WTC11 (cell line): ENCODE results near the gene EPB41L4B.

Experiments used
- ARID4B ChIP-seq: sonication (generic); formaldehyde crosslinking; IDR thresholded peaks from 2 replicates; pipeline ENCODE4 v1.8.0; 2023; ENCODE audit warnings: missing genetic modification reagents, mild to moderate bottlenecking, borderline replicate concordance
- ATF2 ChIP-seq: sonication (generic); formaldehyde crosslinking; IDR thresholded peaks from 2 replicates; pipeline ENCODE4 v1.8.1; 2022; ENCODE audit warnings: low read depth, missing genetic modification reagents, borderline replicate concordance
- CTCF ChIP-seq: fragments of 200-600 bp; IDR thresholded peaks from 2 replicates; pipeline ENCODE4 v1.8.0; 2022; ENCODE audit warnings: antibody characterized with exemption
- E2F4 ChIP-seq: sonication (generic); formaldehyde crosslinking; IDR thresholded peaks from 2 replicates; pipeline ENCODE4 v1.8.1; 2022; ENCODE audit warnings: low read depth, mild to moderate bottlenecking, moderate library complexity, missing genetic modification reagents, borderline replicate concordance
- KAT7 ChIP-seq: sonication (generic); formaldehyde crosslinking; IDR thresholded peaks from 2 replicates; pipeline ENCODE4 v1.8.1; 2023; ENCODE audit warnings: missing genetic modification reagents, mild to moderate bottlenecking, borderline replicate concordance
- NFYB ChIP-seq: sonication (generic); formaldehyde crosslinking; conservative IDR thresholded peaks from 2 replicates; pipeline ENCODE4 v1.8.0; 2022; ENCODE audit warnings: low read depth, missing genetic modification reagents
- TEAD4 ChIP-seq: sonication (generic); formaldehyde crosslinking; IDR thresholded peaks from 2 replicates; pipeline ENCODE4 v1.8.0; 2022; ENCODE audit warnings: mild to moderate bottlenecking, missing genetic modification reagents
- USF1 ChIP-seq: sonication (generic); formaldehyde crosslinking; IDR thresholded peaks from 2 replicates; pipeline ENCODE4 v1.8.0; 2022; ENCODE audit warnings: mild to moderate bottlenecking, missing genetic modification reagents
- USF2 ChIP-seq: sonication (generic); formaldehyde crosslinking; IDR thresholded peaks from 2 replicates; pipeline ENCODE4 v1.8.1; 2023; ENCODE audit warnings: mild to moderate bottlenecking, missing genetic modification reagents, moderate library complexity
- ZNF532 ChIP-seq: fragments of 250-450 bp; sonication (Bioruptor Pico); IDR thresholded peaks from 2 replicates; pipeline ENCODE4 v1.9.0; 2021; ENCODE audit warnings: mild to moderate bottlenecking, borderline replicate concordance

- no peak for TF ChIP-seq ATF2 (CRISPR knock-in tag)
- no peak for TF ChIP-seq USF2 (CRISPR knock-in tag)
- no peak for TF ChIP-seq TEAD4
- TF ChIP-seq E2F4 (CRISPR knock-in tag): no peak
- TF ChIP-seq NFYB: no peak
- no peak for TF ChIP-seq CTCF
- no peak for TF ChIP-seq KAT7 (CRISPR knock-in tag)
- TF ChIP-seq ZNF532 (CRISPR knock-in tag): no peak
- no peak for TF ChIP-seq USF1 (CRISPR knock-in tag)
- no peak for TF ChIP-seq ARID4B (CRISPR knock-in tag)
Measured at GRCh38 chr9:109241207-109241606, 79.7 kb downstream of the EPB41L4B start.
